Measurements from ENCODE around the gene SCGB1D1.

Gene SCGB1D1, protein sequence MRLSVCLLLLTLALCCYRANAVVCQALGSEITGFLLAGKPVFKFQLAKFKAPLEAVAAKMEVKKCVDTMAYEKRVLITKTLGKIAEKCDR

DNA sequence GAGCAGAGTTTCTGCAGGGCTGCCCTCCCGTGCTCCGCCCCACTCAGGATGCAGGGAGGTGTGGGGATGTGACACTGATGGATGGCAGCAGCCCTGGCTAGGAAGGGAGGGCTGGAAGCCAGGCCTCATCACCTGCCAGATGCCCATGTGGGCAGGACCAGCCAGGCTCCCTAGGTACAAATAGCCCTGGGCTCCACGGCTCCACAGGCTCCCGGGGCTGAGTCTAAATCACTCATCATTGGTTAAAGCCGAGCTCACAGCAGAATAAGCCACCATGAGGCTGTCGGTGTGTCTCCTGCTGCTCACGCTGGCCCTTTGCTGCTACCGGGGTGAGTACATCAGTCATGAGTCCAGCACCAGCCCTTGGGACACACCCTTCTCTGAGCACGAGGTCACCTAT lies at the start of gene SCGB1D1:
Gene SCGB1D1, plus strand, starts transcription at position 206 of the 400 bp plus-strand sequence. Its CDS starts 69 bp downstream, at position 275.
- no peak for DNase-seq (ENCODE audit: extremely low read depth, low read depth)
- no peak within 1 kb of the TSS for H3K4me3 ChIP-seq (replicated peaks; ENCODE audit: low read depth, low read length)
- TF ChIP-seq, protein P1, sequence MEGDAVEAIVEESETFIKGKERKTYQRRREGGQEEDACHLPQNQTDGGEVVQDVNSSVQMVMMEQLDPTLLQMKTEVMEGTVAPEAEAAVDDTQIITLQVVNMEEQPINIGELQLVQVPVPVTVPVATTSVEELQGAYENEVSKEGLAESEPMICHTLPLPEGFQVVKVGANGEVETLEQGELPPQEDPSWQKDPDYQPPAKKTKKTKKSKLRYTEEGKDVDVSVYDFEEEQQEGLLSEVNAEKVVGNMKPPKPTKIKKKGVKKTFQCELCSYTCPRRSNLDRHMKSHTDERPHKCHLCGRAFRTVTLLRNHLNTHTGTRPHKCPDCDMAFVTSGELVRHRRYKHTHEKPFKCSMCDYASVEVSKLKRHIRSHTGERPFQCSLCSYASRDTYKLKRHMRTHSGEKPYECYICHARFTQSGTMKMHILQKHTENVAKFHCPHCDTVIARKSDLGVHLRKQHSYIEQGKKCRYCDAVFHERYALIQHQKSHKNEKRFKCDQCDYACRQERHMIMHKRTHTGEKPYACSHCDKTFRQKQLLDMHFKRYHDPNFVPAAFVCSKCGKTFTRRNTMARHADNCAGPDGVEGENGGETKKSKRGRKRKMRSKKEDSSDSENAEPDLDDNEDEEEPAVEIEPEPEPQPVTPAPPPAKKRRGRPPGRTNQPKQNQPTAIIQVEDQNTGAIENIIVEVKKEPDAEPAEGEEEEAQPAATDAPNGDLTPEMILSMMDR (IDR thresholded peaks at IDR 0.05; ENCODE audit: low read depth, low read length, missing control alignments), result no peak

DNA sequence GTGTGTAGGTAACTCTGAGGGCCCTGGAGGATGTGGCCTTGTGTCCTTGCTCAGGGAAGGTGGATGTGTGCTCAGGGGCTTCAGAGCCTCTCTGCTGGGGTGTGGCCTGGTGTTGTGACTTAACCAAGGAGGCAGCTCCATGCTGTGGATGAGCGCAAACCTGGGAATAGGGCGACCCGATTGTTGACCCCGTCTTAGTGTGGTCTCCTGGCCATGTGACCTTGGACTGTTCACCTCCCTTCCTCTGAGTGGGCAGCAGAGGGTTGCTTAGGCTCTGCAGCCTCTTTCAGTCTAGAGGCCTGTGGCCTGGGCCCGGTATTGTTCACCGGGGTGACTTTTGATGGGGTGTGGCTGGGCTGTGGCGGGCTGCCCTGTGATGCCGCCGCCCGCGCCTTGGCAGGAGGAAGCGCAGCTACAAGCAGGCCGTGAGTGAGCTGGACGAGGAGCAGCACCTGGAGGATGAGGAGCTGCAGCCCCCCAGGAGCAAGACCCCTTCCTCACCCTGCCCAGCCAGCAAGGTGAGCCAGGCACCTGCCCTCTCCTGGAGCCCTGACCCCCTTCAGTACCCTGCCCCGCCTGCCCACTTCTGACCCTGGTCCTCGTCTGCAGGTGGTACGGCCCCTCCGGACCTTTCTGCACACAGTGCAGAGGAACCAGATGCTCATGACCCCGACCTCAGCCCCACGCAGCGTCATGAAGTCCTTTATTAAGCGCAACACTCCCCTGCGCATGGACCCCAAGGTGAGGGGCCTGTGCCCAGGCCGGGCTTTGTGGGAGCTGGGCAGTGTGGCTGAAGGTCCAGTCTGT lies 49.5 kb upstream of the SCGB1D1 start:
- TF ChIP-seq, protein P1 (IDR thresholded peaks at IDR 0.05; ENCODE audit: low read depth, low read length, missing control alignments), result no peak
- H3K4me3 ChIP-seq (replicated peaks; ENCODE audit: low read depth, low read length), result no peak overlapping the region
- no peak for DNase-seq (ENCODE audit: extremely low read depth, low read depth)

DNA sequence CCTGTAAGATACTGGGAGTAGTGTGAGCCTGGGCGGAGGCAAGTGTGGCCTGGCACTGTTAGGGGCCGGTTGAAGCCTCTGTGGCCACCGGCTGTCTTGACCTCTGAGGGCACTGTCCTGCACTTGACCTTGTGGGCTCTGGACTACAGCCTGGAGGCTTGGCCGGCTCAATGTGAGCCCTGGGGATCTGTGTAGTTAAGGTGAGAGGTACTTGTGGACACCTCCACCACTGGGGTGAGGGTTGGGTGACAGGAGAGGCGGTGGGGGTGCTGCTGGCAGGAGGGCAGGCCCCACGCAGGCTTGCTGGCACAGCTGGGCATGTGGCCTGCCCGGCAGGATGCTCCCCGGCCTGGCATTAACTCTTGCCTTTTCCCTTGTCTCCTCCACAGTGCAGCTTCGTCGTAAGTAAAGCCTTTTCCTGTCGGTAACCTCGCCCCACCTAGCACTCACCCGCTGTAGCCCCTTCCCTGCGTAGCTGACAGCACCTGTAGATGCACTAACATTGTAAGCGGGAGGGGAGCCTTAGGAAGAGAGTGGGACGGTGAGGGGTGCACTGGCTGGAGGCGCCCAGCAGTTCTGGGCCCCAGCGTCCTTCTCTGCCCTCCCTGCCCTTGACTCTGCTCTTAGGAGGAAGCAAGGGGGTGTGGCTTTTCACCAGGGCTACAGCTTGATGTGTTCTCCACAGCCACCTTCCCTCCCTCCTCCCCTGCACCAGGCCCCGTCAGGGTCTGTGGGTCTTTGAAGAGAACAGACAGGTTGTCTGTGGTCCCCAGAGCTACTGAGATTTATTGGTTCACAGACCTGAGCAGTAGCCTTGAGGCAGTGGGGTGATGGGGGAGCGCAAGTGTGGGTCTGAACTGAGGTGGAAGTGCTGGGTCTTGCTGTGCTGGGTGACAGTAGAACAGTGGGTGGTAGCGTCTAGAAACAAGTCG lies 48.6 kb upstream of the SCGB1D1 start:
- no peak overlapping the region for H3K4me3 ChIP-seq (replicated peaks; ENCODE audit: low read depth, low read length)
- no peak for DNase-seq (ENCODE audit: extremely low read depth, low read depth)
- TF ChIP-seq, protein P1 (IDR thresholded peaks at IDR 0.05; ENCODE audit: low read depth, low read length, missing control alignments), result no peak

DNA sequence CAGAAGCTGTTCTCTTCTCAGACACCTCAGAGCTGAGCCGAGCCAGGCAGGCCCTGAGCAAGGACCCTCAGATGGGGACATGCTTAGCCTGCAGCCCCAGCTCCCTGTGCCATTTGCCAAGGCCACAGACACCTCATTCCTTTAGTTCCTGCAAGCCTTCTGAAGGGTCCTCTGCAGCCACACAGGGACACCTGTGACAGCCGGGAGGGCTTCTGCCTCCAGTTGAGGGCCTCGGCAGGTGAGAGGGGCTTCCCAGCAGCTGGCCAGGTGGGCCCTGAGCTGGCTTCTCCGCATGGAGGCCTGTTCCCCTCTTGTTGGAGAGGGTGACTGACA lies 48.0 kb upstream of the SCGB1D1 start:
- H3K4me3 ChIP-seq (replicated peaks; ENCODE audit: low read depth, low read length), result no peak overlapping the region
- TF ChIP-seq, protein P1 (IDR thresholded peaks at IDR 0.05; ENCODE audit: low read depth, low read length, missing control alignments), result no peak
- no peak for DNase-seq (ENCODE audit: extremely low read depth, low read depth)

DNA sequence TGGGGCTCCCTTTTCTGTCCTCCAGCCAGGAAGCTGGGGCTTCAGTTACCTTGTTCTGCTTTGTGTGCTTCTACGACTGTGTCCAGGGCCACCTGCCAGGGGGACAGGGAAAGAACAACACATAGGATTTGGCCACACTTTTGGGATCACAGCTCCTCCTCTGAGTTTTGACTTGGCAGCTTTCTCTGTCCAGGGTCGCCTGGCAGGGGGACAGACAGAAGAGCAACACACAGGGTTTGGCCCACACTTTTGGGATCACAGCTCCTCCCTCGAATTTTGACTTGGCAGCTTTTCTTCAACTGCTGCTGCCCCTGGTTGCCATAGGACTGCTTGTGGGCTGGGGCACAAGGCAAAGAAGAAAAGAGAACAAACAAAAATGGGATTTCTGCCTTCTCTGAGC lies 47.1 kb upstream of the SCGB1D1 start:
- no peak overlapping the region for H3K4me3 ChIP-seq (replicated peaks; ENCODE audit: low read depth, low read length)
- TF ChIP-seq, protein P1 (IDR thresholded peaks at IDR 0.05; ENCODE audit: low read depth, low read length, missing control alignments), result no peak
- DNase-seq (ENCODE audit: extremely low read depth, low read depth), result no peak

DNA sequence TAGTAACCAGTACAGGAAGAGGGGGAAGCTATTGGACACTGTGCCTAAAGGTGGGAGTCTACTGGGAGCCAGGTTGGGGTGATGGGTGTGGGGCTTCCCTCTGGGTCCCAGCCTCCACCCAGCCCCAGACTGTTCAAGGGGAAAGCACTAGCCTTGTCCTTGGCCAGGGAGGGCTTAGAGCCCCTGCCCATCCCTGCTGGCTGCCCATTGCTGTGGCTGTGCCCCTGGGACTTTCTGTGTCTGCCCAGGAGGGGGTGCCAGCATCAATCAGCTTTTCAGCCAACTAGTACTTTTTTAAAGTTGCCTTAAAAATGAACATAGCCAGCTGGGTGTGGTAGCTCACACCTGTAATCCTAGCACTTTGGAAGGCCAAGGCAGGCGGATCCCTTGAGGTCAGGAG lies 46.3 kb upstream of the SCGB1D1 start:
- no peak for DNase-seq (ENCODE audit: extremely low read depth, low read depth)
- no peak overlapping the region for H3K4me3 ChIP-seq (replicated peaks; ENCODE audit: low read depth, low read length)
- TF ChIP-seq, protein P1 (IDR thresholded peaks at IDR 0.05; ENCODE audit: low read depth, low read length, missing control alignments), result no peak
